GM18520 (cell line): ENCODE results near the gene TBX10.
"Not testable (repeated sequence)": the region's sequence is repeated elsewhere in the genome, so short reads cannot be mapped to it uniquely, and the experiment has no call there.

ENCODE experiments used
- ATAC-seq: cut with Tn5 transposase; IDR thresholded peaks from one replicate; pipeline ENCODE4 v1.9.1; 2021; ENCODE audit not compliant: unreplicated experiment

TBX10 gene

DNA sequence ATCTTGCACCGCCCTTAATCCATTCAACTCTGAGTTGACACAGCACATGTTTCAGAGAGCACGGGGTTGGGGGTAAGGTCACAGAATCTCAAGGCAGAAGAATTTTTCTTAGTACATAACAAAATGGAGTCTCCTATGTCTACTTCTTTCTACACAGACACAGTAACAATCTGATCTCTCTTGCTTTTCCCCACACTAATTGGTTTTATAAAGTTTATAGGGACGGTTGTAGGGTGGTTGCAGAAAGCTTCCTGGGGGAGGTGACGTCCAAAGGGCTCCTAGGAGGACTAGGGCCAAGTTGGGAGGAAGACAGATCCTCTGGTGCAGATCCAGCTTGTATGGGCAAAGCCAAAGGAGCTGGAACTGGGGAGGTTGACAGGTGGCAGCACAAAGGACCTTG, 35.4 kb downstream of the TBX10 start:
- ATAC-seq: not testable (repeated sequence)

DNA sequence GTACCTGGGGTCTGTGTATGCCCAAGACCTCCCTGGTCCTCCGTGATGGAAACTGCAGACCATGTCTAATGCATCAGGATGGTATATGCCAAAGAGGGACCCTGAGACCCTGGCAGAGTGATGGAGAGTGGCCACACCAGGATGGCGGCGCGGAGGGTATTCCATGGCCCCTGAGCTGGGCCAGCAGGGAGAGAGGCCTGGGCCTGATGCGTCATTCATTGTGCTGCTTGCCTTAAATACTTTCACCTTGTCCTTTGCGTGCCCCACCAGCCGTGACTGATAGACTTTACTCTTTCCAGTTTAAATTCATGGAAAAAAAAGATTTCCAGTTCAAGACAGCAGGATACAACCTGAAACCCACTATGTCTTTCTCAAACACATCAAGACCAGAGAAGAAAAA, 38.5 kb downstream of the TBX10 start:
- no peak for ATAC-seq

DNA sequence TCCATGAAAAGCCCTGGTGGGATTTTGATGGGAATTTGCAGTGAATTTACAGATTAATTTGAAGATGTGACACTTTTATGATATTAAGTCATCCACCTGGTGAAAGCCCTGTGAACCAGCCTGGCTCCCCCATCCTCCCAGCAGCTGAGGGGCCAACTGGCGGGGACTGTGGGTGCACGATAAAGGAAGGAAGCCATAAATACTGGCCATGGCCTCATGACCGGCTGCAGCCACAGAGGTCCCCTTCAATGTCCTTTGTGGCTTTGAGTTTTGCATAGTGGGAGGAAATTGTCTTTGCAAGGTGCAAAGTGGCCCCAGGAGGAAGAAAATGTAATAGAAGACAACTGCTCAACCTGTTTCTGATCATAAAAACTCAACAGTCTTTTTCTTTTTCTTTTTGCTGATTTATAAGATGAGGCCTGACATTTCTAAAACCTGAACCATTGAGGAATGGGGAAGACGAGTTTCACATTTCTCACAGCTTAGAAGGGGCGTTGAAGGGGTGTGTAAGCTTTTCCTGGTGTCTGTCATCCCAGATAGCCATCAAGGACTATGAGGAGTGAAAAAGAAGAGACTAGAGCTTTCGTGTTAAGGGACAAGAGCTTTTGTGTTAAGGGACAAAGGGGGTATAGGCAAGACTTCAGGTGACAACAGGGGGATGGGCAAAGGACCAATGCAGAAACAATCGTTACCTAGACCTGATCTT, 39.1 kb downstream of the TBX10 start:
- ATAC-seq: peak; percentile 86

DNA sequence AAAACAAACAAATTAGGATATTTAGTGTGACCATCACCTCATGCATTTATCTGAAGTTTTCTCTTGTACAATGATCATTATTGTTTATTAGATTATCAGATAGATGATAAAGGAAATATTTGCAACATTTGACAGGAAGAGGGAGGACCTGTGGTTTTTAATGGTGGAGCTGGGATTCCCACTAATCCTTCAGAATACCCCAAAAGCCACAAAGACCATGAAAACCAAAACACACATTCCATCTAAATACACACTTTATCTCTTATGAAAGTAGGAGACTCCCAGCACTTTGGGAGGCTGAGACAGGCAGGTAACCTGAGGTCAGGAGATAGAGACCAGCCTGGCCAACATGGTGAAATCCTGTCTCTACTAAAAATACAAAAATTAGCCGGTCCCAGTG, 40.4 kb downstream of the TBX10 start:
- ATAC-seq: no peak

DNA sequence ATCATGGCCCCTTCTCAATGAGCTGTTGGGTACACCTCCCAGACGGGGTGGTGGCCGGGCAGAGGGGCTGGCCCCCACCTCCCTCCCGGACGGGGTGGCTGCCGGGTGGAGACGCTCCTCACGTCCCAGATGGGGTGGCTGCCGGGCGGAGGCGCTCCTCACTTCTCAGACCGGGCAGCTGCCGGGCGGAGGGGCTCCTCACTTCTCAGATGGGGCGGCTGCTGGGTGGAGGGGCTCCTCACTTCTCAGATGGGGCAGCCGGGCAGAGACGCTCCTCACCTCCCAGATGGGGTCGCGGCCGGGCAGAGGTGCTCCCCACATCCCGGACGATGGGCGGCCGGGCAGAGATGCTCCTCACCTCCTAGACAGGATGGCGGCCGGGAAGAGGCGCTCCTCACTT, 41.6 kb downstream of the TBX10 start:
- ATAC-seq: not testable (repeated sequence)

DNA sequence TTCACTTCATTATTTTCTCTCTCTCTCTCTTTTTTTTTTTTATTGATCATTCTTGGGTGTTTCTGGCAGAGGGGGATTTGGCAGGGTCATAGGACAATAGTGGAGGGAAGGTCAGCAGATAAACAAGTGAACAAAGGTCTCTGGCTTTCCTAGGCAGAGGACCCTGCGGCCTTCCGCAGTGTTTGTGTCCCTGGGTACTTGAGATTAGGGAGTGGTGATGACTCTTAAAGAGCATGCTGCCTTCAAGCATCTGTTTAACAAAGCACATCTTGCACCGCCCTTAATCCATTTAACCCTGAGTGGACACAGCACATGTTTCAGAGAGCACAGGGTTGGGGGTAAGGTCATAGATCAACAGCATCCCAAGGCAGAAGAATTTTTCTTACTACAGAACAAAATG, 42.1 kb downstream of the TBX10 start:
- not testable (repeated sequence) for ATAC-seq

DNA sequence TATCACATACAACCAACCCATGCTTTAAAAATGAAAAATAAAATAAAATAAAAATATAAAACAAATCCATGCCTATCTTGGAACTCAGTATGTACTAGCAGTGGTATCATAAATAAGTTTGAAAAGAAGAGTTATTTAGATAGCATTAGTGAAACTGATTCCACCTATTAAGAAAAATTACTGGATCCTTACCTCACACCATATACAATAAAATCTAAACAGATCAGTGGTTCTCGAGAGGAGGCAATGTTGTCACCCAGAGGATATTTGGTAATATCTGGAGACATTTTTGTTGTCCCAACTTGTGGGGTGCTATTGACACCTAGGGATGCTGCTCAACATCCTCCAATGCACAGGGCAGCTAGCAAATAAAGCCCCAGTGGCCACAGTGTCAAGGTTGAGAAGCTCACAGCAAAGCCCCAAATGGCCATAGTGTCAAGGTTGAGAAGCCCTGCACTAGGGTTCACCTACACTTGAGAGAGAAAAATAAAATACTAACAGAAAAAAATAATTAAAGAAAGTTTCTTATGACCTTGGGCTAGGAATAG, 42.7 kb downstream of the TBX10 start:
- ATAC-seq: no peak

DNA sequence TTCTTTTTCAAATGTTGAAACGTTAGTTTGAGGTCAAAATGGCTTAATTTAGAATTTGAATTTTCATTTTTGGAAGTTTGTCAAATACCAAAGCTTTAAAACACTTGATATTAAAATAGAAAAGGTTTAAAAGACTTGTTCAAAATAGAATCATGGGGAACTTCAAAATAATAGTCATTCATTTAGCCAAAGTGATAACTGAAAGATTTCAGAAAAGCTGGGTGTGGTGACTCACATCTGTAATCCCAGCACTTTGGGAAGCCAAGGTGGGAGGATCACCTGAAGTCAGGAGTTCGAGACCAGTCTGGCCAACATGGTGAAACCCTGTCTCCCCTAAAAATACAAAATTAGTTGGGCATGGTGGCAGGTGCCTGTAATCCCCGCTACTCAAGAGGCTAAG, 45.1 kb downstream of the TBX10 start:
- no peak for ATAC-seq

DNA sequence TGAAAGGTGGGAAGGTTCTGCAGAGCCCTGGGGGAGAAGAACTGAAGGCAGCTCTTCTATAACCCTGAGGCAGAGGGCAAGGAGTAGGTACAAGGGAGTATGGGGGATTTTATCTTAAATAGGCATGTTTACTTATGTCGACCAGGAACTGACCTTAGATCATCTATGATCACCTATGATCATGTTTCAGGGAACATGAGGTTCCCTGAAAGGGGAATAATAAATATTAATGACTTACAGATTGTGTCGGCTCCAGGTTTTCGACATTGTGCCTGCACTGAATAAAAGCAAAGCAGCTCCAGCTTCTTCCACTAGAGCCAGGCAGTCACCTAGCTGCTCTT, 46.0 kb downstream of the TBX10 start:
- no peak for ATAC-seq

DNA sequence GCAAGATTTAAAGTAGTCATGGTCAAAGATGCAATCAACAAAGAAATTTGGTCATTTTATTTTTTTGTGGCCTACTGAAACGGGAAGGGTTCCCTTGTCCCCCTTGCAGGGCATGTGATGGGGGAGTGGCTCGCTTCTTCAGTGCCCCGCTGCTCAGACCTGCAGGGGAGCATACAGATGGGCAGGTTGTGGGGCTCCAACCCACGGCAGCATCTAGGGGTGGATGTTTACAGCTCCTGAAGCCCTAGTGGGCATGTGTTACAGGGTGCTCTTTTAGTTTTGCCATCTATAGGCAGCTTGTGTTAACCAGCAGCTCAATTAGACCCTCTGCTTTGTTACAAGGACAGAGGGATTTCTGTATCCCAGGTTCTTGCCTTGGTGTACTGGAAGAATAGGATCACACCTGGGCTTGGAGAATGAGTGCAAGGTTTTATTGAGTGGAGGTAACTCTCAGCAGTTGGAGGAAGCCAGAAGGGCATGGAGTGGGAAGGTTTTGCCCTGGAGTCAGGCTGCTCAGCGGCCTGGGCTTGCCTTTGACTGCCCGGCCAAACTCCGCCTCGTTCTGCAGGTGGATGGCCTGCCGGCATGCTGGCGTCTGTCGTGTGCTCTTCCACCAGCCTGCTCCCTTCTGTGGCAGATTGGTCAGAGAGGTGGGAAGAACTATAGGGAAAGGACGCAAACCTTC, 46.5 kb downstream of the TBX10 start:
- no peak for ATAC-seq

DNA sequence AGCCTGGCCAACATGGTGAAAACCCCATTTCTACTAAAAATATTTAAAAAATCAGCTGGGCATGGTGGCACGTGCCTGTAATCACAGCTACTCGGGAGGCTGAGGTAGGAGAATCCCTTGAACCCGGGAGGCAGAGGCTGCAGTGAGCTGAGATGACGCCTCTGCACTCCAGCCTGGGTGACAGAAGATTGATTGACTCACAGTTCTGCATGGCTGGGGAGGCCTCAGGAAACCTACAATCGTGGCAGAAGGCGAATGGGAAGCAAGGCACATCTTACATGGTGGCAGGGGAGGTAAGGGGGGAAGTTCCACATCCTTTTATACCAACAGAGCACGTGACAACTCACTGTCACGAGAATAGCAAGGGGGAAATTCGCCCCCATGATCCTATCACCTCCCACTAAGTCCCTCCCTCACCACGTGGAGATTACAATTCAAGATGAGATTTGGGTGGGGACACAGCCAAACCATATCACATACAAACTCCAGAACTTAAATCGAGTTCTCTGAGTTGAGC, 50.6 kb downstream of the TBX10 start:
- not testable (repeated sequence) for ATAC-seq

DNA sequence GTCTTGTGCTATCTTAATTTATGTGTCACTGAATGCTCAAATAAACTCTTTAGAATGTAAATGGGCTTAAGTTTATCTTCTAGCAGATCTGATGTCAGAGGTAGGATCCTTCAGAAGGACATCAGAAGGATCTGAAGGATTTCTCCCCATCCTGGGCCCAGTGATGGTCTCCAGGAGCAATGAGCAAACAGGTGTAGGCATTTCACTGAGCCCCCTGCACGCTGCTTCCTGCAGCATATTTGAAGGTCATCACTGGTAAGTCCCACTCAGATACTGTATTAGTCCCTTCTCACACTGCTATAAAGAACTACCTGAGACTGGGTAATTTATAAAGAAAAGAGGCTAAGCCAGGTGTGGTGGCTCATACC, 51.4 kb downstream of the TBX10 start:
- peak; percentile 18 for ATAC-seq

DNA sequence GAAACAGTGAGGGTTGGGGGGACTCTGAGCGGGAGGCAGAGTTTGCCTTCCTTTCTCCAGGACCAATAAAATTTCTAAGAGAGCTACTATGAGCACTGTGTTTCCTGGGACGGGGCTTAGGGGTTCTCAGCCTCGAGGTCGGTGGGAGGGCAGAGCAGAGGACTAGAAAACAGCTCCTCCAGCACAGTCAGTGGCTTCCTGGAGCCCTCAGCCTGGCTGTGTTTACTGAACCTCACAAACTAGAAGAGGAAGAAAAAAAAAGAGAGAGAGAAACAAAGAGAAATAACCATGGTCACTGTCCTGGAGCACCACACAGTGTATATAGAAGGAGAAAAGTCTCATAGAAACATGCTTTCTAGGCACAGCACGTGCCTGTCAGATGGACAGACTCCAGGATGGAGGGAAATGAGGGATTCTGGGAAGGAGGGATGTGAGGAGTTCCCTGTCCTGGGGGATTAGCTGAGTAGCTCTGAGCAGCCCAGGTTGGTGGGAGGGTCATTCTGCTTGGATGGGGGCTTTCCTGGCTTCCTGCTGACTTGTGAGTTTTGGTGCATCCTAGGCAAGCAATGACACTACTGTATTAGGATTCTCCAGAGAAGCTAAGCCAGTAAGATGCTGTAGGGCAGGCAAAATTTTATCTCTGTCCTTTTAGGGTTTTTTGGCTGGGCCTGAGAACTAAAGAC, 52.9 kb downstream of the TBX10 start:
- no peak for ATAC-seq

DNA sequence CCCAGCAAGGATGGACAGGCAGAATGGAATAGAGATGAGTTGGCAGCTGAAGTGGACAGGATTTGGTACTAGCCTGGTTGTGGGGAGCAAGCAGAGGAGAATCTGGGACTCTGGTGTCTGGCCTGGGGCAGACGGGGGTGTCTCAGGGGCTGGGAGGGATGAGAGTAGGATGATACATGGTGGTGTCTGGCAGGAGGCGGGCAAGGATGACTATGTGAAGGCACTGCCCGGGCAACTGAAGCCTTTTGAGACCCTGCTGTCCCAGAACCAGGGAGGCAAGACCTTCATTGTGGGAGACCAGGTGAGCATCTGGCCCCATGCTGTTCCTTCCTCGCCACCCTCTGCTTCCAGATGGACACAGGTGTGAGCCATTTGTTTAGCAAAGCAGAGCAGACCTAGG, 53.7 kb downstream of the TBX10 start:
- no peak for ATAC-seq

DNA sequence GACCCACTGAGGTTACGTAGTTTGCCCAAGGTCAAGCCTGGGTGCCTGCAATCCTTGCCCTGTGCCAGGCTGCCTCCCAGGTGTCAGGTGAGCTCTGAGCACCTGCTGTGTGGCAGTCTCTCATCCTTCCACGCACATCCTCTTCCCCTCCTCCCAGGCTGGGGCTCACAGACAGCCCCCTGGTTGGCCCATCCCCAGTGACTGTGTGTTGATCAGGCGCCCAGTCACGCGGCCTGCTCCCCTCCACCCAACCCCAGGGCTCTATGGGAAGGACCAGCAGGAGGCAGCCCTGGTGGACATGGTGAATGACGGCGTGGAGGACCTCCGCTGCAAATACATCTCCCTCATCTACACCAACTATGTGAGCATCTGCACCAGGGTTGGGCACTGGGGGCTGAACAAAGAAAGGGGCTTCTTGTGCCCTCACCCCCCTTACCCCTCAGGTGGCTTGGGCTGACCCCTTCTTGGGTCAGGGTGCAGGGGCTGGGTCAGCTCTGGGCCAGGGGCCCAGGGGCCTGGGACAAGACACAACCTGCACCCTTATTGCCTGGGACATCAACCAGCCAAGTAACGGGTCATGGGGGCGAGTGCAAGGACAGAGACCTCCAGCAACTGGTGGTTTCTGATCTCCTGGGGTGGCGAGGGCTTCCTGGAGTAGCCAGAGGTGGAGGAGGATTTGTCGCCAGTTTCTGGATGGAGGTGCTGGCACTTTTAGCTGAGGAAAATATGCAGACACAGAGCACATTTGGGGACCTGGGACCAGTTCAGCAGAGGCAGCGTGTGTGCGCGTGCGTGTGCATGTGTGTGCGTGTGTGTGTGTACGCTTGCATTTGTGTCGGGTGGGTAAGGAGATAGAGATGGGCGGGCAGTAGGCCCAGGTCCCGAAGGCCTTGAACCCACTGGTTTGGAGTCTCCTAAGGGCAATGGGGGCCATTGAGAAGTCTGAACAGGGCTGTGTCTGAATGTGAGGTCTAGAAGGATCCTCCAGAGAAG, 54.4 kb downstream of the TBX10 start:
- no peak for ATAC-seq

DNA sequence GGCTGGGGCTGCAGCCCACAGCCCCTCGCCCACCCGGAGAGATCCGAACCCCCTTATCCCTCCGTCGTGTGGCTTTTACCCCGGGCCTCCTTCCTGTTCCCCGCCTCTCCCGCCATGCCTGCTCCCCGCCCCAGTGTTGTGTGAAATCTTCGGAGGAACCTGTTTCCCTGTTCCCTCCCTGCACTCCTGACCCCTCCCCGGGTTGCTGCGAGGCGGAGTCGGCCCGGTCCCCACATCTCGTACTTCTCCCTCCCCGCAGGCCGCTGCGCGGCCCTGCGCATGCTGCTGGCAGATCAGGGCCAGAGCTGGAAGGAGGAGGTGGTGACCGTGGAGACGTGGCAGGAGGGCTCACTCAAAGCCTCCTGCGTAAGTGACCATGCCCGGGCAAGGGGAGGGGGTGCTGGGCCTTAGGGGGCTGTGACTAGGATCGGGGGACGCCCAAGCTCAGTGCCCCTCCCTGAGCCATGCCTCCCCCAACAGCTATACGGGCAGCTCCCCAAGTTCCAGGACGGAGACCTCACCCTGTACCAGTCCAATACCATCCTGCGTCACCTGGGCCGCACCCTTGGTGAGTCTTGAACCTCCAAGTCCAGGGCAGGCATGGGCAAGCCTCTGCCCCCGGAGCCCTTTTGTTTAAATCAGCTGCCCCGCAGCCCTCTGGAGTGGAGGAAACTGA, 55.2 kb downstream of the TBX10 start:
- ATAC-seq: no peak

DNA sequence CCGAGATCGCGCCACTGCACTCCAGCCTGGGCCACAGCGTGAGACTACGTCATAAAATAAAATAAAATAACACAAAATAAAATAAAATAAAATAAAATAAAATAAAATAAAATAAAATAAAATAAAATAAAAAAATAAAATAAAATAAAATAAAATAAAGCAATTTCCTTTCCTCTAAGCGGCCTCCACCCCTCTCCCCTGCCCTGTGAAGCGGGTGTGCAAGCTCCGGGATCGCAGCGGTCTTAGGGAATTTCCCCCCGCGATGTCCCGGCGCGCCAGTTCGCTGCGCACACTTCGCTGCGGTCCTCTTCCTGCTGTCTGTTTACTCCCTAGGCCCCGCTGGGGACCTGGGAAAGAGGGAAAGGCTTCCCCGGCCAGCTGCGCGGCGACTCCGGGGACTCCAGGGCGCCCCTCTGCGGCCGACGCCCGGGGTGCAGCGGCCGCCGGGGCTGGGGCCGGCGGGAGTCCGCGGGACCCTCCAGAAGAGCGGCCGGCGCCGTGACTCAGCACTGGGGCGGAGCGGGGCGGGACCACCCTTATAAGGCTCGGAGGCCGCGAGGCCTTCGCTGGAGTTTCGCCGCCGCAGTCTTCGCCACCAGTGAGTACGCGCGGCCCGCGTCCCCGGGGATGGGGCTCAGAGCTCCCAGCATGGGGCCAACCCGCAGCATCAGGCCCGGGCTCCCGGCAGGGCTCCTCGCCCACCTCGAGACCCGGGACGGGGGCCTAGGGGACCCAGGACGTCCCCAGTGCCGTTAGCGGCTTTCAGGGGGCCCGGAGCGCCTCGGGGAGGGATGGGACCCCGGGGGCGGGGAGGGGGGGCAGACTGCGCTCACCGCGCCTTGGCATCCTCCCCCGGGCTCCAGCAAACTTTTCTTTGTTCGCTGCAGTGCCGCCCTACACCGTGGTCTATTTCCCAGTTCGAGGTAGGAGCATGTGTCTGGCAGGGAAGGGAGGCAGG, 56.0 kb downstream of the TBX10 start, which contains the start of gene GSTP1:
Gene GSTP1, plus strand, starts transcription at position 566 of the 958 bp plus-strand sequence. Its CDS starts 32 bp downstream, at position 598.
- ATAC-seq: peak; percentile 52

DNA sequence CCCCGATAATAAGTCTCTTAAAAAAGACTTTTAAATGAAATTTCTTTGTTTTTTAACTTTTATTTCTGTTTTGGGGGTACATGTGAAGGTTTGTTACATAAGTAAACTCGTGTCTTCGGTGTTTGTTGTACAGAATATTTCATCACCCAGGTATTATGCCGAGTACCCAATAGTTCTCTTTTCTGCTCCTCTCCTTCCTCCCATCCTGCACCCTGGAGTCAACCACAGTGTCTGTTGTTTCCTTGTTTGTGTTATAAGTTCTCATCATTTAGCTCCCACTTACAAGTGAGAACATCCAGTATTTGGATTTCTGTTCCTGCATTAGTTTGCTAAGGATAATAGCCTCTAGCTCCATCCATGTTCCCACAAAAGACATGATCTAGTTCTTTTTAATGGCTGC, 57.6 kb downstream of the TBX10 start:
- no peak for ATAC-seq

DNA sequence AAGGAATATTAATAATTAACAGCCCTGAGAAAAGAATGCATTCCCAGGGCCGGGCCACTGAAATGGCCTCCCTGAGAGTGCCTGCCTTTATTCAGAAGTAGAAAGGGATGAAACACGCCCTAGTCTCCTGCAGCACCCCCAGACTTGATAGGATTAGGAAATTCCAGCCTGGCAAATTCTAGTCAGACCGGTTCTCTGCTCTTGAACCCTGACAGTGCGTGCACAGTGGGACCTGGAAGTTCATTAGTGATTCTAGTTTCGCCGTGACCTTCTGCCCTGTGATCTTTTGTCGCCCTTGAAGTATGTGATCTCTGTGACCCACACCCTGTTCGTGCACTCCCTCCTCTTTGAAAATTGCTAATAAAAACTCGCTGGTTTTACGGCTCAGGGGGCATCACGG, 58.1 kb downstream of the TBX10 start:
- ATAC-seq: no peak
